ENCODE results near the gene WNT3. TPM values are rescaled to one million over a fixed set of nuclear protein-coding genes. Genes with fewer than 3 reads are reported as not detected.

Gene WNT3
- total RNA-seq = 1.9 and 3.8 TPM in 2 replicates

GRCh38 chr17:46818316-46818928 is at the start of gene WNT3:
Gene WNT3, minus strand, starts transcription at chr17:46818692. Its CDS starts 95 bp downstream, at chr17:46818597.

GRCh38 chr17:46851029-46851741 is 32.7 kb upstream of the WNT3 start, which contains the start of gene WNT9B:
Gene WNT9B, plus strand, starts transcription at chr17:46851583. Its CDS starts 56 bp downstream, at chr17:46851639.

Other genes with a start within 250 kb of the WNT3 start
- 6.7 and 8.8 TPM in 2 replicates for gene ARL17A, start 239.0 kb downstream of the WNT3 start, total RNA-seq
- 71.8 and 103 TPM in 2 replicates for gene NSF, start 228.0 kb downstream of the WNT3 start, total RNA-seq
- 0.97 and 1.2 TPM in 2 replicates for gene WNT9B, start 32.9 kb upstream of the WNT3 start, total RNA-seq
- 55.8 and 60.8 TPM in 2 replicates for gene GOSR2, start 104.5 kb upstream of the WNT3 start, total RNA-seq
- gene RPRML, start 160.6 kb upstream of the WNT3 start, total RNA-seq = not detected in 2 replicates